Endothelial cell of umbilical vein (primary cell): ENCODE data around the gene CSNK1G2. TPM values are rescaled to one million over a fixed set of nuclear protein-coding genes. Genes with fewer than 3 reads are reported as not detected.

Experiments used
- BruUV-seq: library from RNA; stranded (reverse); fragments of 400-500 nt; replicated peaks from 2 replicates; lab custom pipeline; 2021; lab: Mats Ljungman, UMichigan
- CTCF ChIA-PET: fragments of 300-600, 350-600 bp; sonication (Branson Sonifier 250); formaldehyde crosslinking; loops from one replicate; lab custom pipeline; 2021; ENCODE audit warnings: antibody characterized with exemption, inconsistent platforms; lab: Charles Lee
- POLR2A ChIA-PET: fragments of 300-600, 350-600 bp; sonication (Branson Sonifier 250); formaldehyde crosslinking; loops from one replicate; lab custom pipeline; 2021; ENCODE audit warnings: antibody characterized with exemption, inconsistent platforms; lab: Charles Lee
- DNase-seq: peaks from one replicate; pipeline ENCODE4 v3.0.0-alpha.2; 2011; ENCODE audit warnings: low read depth, low spot score
- FAIRE-seq: peaks from 2 replicates; lab custom pipeline; 2011; peaks lifted over from hg19 to GRCh38; lab: Jason Lieb, UNC
- H2AFZ ChIP-seq: 2 replicates; pipeline ENCODE4 v1.6.0; 2012; ENCODE audit warnings: low read depth, low read length, control low read depth, inconsistent platforms
- H3K27ac ChIP-seq: 2 replicates; pipeline ENCODE4 v1.5.1; 2011; ENCODE audit warnings: low read depth, mild to moderate bottlenecking, control low read depth, low read length, moderate library complexity; ENCODE audit not compliant: insufficient read depth
- H3K27me3 ChIP-seq, 2 experiments: 2 replicates each; pipeline versions ENCODE4 v1.6.0 to v1.6.1; 2011; ENCODE audit warnings: low read length in 2 of 2, mixed read lengths in 1 of 2; ENCODE audit not compliant: control insufficient read depth in 2 of 2, insufficient read depth in 2 of 2
- H3K36me3 ChIP-seq, 2 experiments: 2 replicates in 1 of 2; 3 replicates in 1 of 2; pipeline ENCODE4 v1.5.1; 2011; ENCODE audit warnings: low read length in 2 of 2, mild to moderate bottlenecking in 1 of 2, moderate library complexity in 1 of 2; ENCODE audit not compliant: control insufficient read depth in 2 of 2, insufficient read depth in 2 of 2; ENCODE audit errors: extremely low read depth in 1 of 2
- H3K4me1 ChIP-seq: 3 replicates; pipeline ENCODE4 v1.5.1; 2011; ENCODE audit warnings: mild to moderate bottlenecking, low read length; ENCODE audit not compliant: control insufficient read depth, insufficient read depth; ENCODE audit errors: extremely low read depth
- H3K4me2 ChIP-seq: 2 replicates; pipeline ENCODE4 v1.6.1; 2011; ENCODE audit warnings: low read length, control low read depth, mixed read lengths; ENCODE audit not compliant: insufficient read depth
- H3K4me3 ChIP-seq, 3 experiments: fragments of 200-600 bp in 1 of 3; sonication (generic), shearing (Covaris generic) in 1 of 3; replicated peaks in 1 of 3; 2 replicates each; pipeline ENCODE4 v1.5.1; 2011 to 2016; ENCODE audit warnings: control low read depth in 3 of 3, low read length in 3 of 3, mild to moderate bottlenecking in 2 of 3, inconsistent platforms in 1 of 3, low read depth in 1 of 3, moderate library complexity in 1 of 3; ENCODE audit not compliant: insufficient read depth in 1 of 3
- H3K79me2 ChIP-seq: 2 replicates; pipeline ENCODE4 v1.6.0; 2012; ENCODE audit warnings: low read length, inconsistent platforms; ENCODE audit not compliant: control insufficient read depth, insufficient read depth
- H3K9ac ChIP-seq: replicated peaks from 2 replicates; pipeline ENCODE3; 2011; ENCODE audit warnings: low read length, control low read depth; ENCODE audit not compliant: insufficient read depth; ENCODE audit errors: extremely low read depth
- H3K9me1 ChIP-seq: replicated peaks from 3 replicates; pipeline ENCODE4 v1.6.0; 2011; ENCODE audit warnings: mild to moderate bottlenecking, low read length; ENCODE audit not compliant: control insufficient read depth, insufficient read depth; ENCODE audit errors: extremely low read depth
- H3K9me3 ChIP-seq: replicated peaks from 2 replicates; pipeline ENCODE4 v1.5.1; 2012; ENCODE audit warnings: low read length, inconsistent platforms; ENCODE audit not compliant: control insufficient read depth, insufficient read depth
- H4K20me1 ChIP-seq: replicated peaks from 2 replicates; pipeline ENCODE3; 2011; ENCODE audit warnings: mild to moderate bottlenecking, low read length; ENCODE audit not compliant: control insufficient read depth, insufficient read depth; ENCODE audit errors: extremely low read depth
- EZH2 ChIP-seq: IDR thresholded peaks from 2 replicates; pipeline ENCODE4 v1.6.1; 2012; ENCODE audit warnings: borderline replicate concordance, low read depth, mild to moderate bottlenecking, moderate library complexity, low read length, inconsistent platforms; ENCODE audit not compliant: severe bottlenecking
- GATA2 ChIP-seq: IDR thresholded peaks from 2 replicates; pipeline ENCODE4 v1.7.0; 2011; ENCODE audit warnings: low read depth, mild to moderate bottlenecking, moderate library complexity, mixed read lengths, low read length; ENCODE audit not compliant: insufficient read length, insufficient read depth
- JUN ChIP-seq: IDR thresholded peaks from 2 replicates; pipeline ENCODE4 v1.6.1; 2011; ENCODE audit warnings: borderline replicate concordance, low read depth; ENCODE audit not compliant: insufficient read length, insufficient read depth
- MAX ChIP-seq: IDR thresholded peaks from 2 replicates; pipeline ENCODE4 v1.6.1; 2011; ENCODE audit not compliant: insufficient read depth, insufficient read length
- MYC ChIP-seq: IDR thresholded peaks from one replicate; pipeline ENCODE4 v1.6.1; 2011; ENCODE audit warnings: mild to moderate bottlenecking, low read depth, low read length
- POLR2AphosphoS5 ChIP-seq: IDR thresholded peaks from 2 replicates; pipeline ENCODE4 v1.6.1; 2012; ENCODE audit warnings: low read depth, mild to moderate bottlenecking, control low read depth, low read length, moderate library complexity; ENCODE audit not compliant: insufficient read depth
- dilution Hi-C: fragments of 300-500 bp; cut with MboI; formaldehyde crosslinking; loops from one replicate; pipeline ENCODE4 v1.15.0; 2019; ENCODE audit warnings: low sequenced_read_pairs; ENCODE audit not compliant: extremely low pct_ligation_motif_present
- intact Hi-C: fragments of 100-400 bp; cut with micrococcal nuclease; formaldehyde crosslinking; loops from one replicate; pipeline ENCODE4 v1.10.0; 2022
- polyA plus RNA-seq, 4 experiments: library from polyadenylated mRNA; depleted of rRNA in 3 of 4; stranded (reverse) in 3 of 4; unstranded in 1 of 4; fragments of >200 nt; gene quantifications; 2 replicates each; pipeline versions ENCODE4 v1.2.1 to v1.2.3, GENCODE V29; 2011 to 2012; ENCODE audit warnings: missing spikeins in 1 of 4
- total RNA-seq: library from RNA; stranded (reverse); gene quantifications from 2 replicates; pipeline ENCODE4 v1.2.3, GENCODE V29; 2021

The CSNK1G2 gene
- total and polyA plus RNA-seq, 2 donors (not counting 3 experiments of a cell fraction or from before 2014, with no cell fraction given) = 96.6 to 110 TPM

GRCh38 chr19:1986357-1987162 lies 45.6 kb downstream of the CSNK1G2 start:
- DNase-seq (no peak), FAIRE-seq (no peak)
- ChIA-PET POLR2A (no interaction called here), CTCF (no interaction called here)
- Histone ChIP-seq H3K9me1 (no peaks in the 10 kb centered on the region), H3K4me3 (no peak overlapping the region), H3K79me2 (no peaks in the 10 kb centered on the region), H3K9me3 (no peaks in the 10 kb centered on the region), H3K4me2 (no peak overlapping the region), H3K27ac (no peak overlapping the region), H2AFZ (no peak overlapping the region), H3K4me1 (no peaks in the 10 kb centered on the region), H4K20me1 (no peaks in the 10 kb centered on the region), H3K36me3 (peaks cover 9 to 45% of the 10 kb centered on the region in 2 experiments), H3K27me3 (no peaks in the 10 kb centered on the region), H3K9ac (no peak overlapping the region)
- TF ChIP-seq GATA2 = no peak
- TF ChIP-seq JUN = no peak
- TF ChIP-seq EZH2 = no peak
- TF ChIP-seq POLR2AphosphoS5 = no peak
- no peak for TF ChIP-seq MAX
- TF ChIP-seq MYC = no peak
- dilution Hi-C loops = no loop called here
- intact Hi-C loops = no loop called here
- BruUV-seq = no TSS peak
